ENCODE data around the gene CEP131.
A peak's percentile ranks its signal among the peaks of the same experiment; 100 is the strongest.
"Not testable (repeated sequence)": the region's sequence is repeated elsewhere in the genome, so short reads cannot be mapped to it uniquely, and the experiment has no call there.

Gene CEP131

DNA sequence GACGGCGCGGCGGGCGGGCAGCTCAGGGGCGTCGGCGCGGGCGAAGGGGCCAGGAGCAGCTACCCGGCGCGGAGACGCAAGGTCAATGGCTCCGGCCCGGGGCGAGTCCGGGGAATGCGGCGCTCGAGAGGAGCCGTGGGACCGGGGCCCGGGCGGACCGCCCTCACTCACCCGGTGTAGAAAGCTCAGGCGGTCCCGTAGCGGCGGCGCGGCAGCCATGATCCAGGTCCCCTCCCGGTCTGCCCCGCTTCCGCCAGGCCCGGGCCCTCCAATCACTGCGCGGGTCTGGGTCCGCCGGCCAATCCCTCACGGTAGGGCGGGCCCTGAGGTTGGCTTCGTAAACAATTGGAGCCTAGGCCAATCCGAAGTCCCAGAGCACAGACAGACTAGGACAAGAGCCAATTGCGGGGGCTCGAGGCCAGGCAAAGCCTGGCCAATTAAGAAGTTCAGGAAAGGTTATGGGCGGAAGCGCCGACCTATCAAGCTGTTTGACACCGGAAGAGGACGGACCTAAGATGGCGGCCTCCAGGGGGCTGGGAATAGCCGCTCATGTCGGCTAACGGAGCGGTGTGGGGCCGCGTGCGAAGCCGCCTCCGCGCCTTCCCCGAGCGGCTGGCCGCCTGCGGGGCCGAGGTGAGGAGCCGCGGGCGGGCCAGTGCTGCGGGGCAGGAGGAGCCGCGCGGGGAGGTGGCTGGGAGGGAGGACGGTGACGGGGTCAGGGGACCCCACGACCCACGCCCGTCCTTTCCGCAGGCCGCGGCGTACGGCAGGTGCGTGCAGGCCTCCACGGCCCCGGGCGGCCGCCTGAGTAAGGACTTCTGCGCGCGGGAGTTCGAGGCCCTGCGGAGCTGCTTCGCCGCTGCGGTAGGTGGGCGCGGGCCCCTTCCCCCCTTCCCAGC, 16.3 kb upstream of the CEP131 start, which contains the start of the genes NDUFAF8 and TEPSIN:
Gene NDUFAF8, plus strand, starts transcription at position 504 of the 899 bp plus-strand sequence. Its CDS starts 46 bp downstream, at position 550.
Gene TEPSIN, minus strand, starts transcription at position 241 of the 899 bp plus-strand sequence. Its CDS starts 22 bp downstream, at position 219.
- peak; percentile 91 for DNase-seq (ENCODE audit: low read depth)

DNA sequence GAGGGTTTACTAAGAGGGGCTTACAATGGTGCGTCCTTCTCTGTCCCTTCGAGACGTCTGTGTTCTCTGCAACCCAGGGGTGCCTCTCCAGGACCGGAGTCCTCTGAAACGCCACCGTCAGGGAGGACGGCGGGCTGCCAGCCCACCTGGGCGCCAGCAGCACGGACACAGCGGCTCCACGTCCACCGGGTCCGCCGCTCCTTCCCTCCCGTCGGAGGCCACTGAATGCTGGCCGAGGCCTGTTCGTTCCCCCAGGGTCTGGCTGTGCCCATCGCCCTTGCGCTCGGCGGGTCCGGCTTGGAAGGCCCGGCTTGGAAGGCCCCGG, 15.7 kb upstream of the CEP131 start:
- no peak for DNase-seq (ENCODE audit: low read depth)

DNA sequence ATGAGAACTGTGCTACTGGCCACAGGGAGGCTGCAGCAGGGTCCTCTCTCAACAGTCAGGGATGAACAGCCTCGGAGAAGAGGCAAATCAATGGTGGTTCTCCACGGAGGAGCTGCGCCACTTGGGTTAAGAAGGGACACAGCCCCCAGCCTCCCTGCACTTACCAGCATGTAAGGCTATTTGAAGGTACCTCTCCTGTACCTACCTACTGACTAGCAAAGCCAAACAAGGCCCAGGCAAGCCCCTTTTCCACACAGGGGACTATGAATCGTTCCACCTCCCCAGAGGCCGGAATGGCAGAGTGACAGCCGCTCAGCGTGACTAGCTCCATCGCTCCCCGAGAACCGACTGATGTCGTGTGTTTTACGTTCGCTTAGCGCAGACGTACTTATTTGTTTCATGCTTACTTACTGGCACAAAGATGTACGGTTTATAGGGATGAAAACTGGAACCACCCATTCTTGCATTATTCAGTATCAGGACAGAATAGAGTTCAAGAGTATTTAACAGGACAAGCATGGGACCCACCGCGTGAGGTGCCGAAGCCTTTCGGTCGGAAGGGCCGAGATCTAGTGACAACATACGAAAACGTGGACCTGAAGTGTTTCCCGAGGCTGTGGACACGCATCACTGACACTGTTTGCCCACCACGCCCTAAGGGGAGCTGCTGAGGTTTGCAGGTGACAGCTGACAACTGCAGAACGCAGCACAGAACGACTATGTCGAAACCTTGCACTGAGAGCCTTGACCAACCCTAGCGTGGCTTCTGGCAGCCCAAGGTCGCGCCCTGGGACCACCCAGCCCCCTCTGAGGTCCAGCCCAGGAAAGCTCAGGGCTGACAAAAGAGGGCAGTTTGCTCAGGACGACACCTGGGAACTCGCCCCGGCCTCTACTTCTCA, 15.1 kb upstream of the CEP131 start:
- no peak for DNase-seq (ENCODE audit: low read depth)

DNA sequence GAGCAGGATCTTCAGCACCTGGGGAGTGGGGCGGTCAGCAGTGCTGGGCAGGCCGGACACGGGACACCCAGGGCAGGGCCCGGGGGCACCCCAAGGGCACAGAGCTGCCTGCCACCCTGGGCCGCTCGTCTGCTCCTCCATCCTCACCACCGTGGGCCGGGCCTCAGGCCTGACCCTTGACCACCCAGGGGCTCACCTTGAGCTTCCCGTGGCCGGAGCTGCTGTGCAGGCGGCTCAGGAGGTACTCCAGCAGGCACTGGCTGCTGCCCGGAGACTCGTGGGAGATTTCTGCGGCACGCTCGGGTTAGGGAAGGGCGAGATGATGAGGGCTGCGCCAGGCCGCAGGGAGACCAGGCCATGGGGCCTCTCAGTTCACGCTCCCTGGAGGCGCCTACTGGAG, 14.0 kb upstream of the CEP131 start:
- DNase-seq (ENCODE audit: low read depth): no peak

DNA sequence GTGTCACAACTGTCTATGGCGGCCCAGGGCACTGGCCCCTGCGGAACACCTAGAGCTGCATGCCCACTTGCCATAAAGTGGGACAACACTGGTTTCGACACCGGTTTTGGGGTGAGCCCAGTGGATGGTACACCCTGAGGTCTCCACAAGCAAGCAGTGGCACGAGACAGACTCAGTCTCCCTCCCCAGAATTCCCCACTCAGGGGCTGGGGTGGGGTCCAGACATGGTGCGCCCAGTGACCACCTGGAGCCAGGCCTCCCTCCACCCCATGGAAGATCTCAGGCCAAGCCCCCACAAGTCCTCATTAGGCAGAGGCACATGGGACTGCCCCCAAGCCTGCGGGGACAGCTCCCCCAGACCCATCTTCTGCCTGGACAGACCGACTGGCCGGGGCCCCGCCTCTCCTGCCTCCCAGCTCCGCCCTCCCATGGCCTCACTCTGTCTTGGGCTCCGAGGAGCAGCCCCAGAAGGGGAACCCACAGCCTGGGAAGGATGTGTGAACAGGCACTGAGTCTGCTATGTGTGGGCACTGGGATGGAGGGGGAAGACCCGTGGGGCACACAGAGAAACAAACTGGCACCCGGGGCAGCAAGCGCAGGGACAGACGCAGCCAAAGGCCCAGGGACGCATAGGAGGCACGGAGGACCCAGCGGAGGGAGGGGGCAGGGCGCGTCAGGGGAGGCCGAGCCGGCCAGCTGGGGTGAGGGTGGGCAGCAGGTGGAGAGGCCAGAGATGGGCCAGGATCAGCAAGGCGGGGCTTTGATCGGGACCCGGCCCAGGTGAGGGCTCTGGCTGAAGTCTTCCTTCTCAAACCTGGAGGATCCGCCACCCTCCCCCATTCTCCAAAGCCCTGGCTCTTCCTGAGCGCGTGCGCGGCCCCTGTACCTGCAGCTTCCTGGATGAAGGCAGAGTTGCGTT, 13.3 kb upstream of the CEP131 start:
- no peak for DNase-seq (ENCODE audit: low read depth)

DNA sequence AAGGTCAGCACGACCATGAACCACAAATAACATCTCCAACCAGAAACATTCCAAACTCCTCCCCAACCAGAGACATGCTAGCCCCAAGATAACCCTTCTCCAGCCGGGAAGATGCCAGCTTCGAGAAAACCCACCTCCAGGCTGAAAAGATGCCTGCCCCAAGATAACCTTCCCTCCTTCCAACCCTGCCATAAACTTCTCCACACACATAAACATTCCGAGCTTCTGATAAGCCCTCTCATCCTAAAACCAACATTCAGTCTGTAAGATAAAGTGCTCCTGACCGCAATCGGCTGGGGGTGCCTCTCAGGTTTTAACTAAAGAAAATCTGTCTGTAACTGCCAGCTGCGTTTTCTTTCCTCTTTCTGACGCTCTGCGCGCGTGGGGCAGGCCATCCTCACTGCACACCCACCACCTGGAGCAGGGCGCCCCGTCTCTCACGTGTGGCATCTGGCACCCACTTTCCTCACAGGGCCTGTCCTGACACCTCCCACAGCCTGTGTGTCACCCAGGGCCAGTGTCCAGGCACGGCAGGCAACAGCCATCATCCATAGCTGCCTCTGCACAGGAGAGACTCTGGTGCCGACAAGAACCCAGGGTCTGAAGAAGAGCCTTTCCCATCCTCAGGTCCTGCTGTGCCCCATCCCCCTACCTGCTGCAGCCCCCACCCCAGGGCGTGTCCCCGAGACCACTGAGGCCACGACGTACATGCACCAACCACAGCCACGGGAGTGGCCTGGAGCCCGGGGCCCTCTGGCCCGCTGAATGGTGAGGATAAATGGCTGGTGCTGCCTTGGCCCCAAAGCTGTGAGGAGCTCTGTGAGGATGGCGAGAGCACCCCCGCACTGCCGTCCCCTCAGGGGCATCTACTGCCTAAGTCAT, 12.4 kb upstream of the CEP131 start:
- DNase-seq (ENCODE audit: low read depth): no peak

DNA sequence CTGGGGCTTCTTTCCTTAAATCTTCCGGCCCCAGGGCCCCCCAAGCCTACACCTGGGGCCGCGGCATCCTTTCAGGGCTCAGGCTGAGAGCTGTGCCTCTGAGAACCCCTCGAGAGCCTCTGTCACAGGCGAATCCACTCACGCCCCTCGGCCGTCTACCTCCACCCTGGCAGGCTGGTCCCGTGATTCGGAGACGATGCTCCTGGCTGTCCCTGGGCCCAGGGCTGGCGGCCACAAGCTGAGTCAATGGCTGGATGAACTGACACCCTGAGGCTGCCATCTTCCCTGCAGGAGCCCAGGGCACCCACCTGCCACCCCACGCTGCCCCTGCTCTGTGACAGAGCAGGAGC, 11.7 kb upstream of the CEP131 start:
- no peak for DNase-seq (ENCODE audit: low read depth)

DNA sequence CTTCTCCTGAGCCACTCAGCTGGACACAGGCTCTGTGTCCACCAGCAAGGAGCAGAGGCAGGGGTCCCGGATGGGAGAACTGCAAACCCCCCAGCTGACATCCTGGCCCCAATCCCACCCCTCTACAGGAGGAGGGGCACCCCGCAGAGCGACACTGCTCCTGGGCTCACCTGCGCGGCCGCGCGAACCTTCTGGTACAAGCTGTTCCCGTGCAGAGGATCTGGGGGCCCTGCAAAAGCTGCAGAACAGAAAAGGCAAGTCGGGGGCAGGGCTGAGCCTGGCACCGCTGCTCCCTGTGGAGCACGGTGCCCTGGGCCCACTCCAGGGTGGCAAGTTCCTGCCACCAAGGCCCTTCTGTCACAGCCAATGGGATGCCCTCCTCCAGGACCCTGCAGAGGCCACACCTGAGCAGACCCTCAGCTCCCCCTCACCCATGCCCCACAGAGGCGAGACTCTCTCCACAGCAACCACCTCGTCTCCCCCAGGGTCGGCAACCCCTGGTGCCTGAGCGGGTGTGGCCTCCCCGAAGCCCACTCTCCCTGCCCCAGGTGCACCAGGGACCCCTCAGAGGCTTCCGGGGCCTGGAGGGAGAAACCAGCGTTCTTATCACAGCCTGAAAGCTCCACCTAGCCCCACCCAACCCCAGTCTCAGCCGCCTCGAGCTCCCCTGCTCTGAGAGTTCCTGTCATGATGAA, 11.2 kb upstream of the CEP131 start:
- no peak for DNase-seq (ENCODE audit: low read depth)

DNA sequence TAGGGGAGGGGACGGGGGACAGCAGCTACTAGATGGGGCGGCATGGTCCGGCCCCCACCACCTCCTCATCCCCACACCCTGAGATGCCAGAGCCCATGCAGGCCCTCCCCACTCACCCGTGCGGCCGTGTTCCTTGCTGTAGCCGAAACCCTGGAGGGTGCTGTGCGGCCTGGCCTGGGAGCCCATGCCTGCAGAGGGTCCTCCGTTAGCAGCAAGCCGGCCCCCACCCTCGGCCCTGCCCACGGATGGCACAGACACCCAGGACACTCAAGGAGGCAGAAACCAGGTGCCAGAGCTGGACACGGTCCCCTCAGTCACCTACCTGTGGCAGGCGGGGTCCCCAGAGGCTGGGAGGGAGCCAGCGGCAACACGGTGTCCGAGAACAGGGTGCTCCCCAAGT, 10.6 kb upstream of the CEP131 start:
- DNase-seq (ENCODE audit: low read depth): no peak

DNA sequence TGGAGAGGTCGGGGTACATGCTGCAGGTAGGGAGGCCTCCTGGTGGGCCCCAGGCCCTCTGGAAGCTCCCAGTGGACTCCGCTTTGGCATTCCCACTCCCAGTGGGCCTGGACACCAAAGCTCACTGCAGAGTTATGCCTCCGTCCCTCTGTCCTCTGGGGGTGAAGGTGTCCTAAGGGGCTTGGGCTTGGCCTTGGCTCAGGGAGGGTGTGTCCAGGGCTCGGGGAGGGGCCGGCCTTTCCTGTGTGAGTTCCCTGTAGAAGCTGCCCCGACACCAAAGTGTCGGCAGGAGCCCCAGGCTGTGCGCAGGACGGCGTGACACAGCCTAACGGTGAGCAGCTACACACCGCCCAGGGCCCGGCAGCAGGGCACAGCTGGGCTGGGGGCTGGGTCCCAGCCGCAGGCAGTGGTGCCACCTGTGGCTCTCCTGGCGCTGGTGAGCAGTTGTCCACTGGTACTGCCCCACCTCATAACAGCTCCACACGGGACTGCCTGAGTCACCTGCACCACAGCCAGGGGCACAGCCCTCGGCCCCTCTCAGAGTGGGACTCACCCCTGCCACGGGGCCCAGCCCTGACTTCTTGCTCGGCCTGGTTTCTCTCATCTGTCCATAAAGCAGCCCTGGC, 10.0 kb upstream of the CEP131 start:
- DNase-seq (ENCODE audit: low read depth): no peak

DNA sequence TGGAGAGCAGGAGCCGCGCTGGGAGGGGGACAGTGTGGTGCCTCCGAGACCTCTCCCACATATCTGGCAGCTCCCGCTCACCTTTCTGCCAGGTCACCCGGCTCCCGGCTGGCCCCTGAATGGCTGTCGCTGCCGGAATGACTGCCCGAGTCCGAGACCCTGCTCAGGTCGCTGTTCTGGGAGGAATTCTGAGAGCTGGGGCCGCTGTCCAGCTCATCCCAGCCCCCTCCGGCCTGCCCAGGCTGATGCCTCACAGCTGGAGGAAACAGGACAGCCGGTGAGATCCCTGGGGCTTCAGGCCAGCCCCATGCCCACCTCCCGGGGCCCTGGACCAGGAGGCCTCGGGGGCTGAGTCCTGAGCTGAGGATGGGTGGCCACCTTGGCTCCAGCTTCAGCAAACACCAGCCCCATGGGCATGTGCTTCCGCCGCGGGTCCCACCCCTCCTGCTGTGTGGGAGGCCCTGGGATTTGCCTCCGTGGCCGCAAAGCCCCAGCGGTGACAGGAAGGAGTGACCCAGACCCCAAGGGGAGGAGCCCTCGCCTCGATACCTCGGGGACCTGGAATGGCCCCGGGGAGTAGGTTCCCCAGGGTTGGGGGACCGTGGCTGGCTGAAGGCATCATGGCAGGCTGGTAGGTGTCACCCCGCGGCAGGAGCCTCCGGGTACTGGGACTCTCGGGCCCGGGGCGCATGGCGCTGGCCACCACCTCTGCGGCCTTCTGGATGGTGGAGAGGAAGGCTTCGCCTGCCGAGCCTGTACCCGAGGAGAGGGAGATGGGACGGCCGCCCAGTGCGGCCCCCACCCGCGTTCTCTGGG, 9.2 kb upstream of the CEP131 start:
- no peak for DNase-seq (ENCODE audit: low read depth)

DNA sequence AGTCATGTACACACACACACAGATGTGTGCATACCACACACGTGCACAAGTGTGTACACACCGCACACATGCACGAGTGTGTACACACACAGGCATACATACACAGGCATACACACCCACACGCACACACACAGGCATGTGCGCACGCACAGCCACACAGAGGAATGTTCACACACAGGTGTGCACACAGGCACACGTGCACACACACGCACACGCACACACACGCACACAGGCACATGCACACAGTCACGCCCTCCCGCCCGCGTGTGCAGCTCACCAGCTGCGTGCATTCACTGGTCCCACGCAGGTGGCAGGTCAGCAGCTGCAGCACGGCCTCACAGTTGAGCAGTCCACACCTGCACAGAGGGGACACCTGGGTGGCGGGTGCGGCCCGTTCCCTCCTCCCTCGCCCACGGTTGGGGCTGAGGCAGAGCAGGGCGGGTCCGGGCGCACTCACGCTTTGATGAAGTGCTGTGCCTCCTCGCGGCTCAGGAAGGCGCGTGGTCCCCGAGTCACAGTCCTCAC, 8.4 kb upstream of the CEP131 start:
- no peak for DNase-seq (ENCODE audit: low read depth)

DNA sequence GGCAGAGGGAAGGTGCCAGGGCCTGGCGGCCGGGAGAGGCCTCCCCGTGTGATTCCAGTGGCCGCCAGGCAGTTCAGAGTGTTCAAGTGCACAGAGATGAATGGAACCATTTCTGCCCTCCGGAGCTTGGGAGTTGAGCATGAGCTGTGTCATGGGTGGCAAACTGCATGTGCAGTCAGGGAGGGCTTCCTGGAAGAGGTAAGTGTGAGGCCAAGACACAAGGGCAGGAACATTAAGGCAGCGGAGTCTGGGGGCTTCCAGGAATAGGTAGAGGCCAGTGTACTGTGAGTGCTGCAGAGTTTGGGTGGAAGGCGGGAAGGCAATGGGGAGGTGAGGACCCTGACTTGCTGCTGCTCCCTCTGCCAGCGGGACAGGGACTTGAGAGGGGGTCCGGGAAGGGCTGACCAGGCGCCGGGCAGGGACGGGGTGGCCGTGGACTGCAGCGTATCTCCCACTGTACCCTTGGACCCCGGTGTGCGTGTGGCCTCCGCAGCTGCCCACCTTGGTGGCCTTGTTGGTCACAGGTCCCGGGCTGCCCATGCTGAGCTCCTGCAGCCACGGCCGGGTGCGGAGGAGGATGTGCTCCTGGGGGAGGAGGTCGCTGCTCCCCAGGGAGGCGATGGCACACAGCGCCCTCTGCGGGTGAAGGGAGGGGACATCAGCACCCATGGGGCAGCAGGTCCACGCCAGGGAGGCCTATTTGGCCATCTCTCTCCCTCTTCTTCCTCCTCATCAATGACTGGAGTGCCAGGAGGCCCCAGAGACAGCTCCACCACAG, 7.5 kb upstream of the CEP131 start:
- no peak for DNase-seq (ENCODE audit: low read depth)

DNA sequence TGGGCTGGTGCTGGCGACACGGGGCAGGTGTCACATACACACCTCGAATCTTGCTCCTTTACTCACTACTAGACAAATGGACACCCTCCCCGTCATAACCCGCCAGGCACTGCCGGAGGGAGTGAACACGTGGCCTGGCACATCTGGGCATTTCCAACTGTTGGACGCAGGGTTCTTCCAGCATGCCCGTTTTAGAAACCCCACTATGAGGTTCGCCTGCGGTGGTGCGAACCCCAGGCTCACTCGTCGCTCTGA, 6.8 kb upstream of the CEP131 start:
- DNase-seq (ENCODE audit: low read depth): no peak

DNA sequence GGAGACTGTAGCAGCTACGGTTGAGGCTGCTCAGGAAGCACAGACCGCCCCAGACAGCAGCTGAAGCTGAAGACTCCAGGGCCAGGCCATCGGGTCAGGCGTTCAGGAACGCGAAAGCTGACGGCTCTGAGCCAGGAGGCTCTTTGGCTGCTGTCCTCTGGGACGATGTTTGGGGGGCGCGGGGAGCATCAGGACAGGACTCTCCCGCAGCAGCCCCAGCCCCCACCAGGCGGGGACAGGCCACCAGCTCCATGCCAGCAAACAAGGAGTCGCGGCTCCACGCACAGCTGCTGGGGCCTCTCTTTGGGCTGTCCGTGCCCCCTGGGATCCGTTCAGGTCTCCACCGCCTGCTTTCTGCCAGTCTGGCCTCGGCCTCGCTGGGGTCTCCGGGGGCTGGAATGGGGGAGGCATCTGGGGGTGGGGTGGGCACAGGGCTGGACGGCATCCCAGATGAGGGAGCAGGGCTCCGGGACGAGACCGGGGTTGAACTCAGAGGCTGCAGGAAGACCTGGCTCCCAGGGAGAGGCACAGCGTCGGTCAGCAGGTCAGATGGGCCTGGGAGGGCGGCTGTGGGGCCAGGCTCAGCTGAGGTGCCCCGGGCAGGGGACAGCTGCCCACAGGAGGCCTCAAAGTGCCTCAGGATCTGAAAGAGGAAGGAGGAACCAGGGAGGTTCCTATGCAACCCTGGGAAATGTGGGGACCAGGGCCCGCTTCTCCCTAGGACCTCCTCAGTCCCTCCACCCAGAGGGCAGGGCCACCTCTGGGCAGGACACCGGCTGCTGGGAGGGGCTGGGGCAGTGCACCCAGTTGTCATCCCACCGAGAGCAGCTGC, 6.3 kb upstream of the CEP131 start:
- DNase-seq (ENCODE audit: low read depth): no peak

DNA sequence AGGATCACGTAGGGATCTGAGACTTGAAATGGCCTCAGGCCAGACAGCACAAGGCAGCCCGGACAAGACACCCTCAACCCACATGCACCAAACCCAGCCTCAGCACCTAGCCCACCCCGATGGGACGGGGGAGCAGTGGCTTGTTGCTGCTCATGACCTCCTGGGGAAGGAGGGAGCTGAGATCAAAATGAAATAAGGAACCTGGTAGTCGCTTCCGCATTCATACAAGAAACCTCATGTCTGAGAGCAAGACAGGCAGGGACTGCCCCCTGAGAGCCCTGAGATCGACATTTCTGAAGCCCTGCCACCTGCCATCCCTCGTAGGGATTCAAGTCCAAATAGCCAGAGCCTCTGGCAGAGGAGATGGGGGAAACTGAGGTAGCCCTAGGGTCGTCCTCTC, 5.7 kb upstream of the CEP131 start:
- DNase-seq (ENCODE audit: low read depth): no peak

DNA sequence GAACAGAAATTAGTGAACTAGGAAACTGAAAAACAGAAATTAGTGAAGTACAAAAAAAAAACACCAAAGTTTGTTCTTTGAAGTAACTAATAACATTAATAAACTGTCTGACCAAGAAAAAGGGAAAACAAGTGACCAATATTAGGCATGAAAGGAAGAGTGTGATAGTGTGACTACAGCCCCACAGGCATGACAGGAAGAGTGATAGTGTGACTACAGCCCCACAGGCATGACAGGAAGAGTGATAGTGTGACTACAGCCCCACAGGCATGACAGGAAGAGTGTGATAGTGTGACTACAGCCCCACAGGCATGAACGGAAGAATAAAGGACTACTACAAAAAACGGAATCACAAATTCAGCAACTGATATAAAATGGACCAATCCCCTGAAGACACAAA, 4.9 kb upstream of the CEP131 start:
- not testable (repeated sequence) for DNase-seq (ENCODE audit: low read depth)
